Measurements from ENCODE around the gene PIGL. TPM values are rescaled to one million over a fixed set of nuclear protein-coding genes. Genes with fewer than 3 reads are reported as not detected.
"Not testable (repeated sequence)": the region's sequence is repeated elsewhere in the genome, so short reads cannot be mapped to it uniquely, and the experiment has no call there.

The PIGL gene
- total and polyA plus RNA-seq, 2 donors: 16.7 to 31.1 TPM

GRCh38 chr17:16194307-16194835 lies 22.6 kb upstream of the PIGL start:
- not testable (repeated sequence) for H3K27me3 ChIP-seq (ENCODE audit: control insufficient read depth in 2 of 2, insufficient read depth in 1 of 2, low read length in 1 of 2); H3K4me1 ChIP-seq (ENCODE audit: control insufficient read depth in 2 of 2, insufficient read depth in 2 of 2, low read length in 2 of 2); H3K9me3 ChIP-seq (ENCODE audit: control insufficient read depth in 2 of 2, insufficient read depth in 1 of 2, low read length in 1 of 2); H3K27ac ChIP-seq (ENCODE audit: low read depth in 1 of 2, low read length in 1 of 2); DNase-seq (ENCODE audit: low read depth in 6 of 9, low spot score in 9 of 9); H3K4me3 ChIP-seq (ENCODE audit: low read length in 2 of 2)
- WGBS: 94% methylated on average over 2 of the region's 2 CpGs
- H3K36me3 ChIP-seq (ENCODE audit: control insufficient read depth in 2 of 2, insufficient read depth in 2 of 2, low read length in 1 of 2): peaks cover 19 to 30% of the 10 kb centered on the region in 2 donors

GRCh38 chr17:16197276-16197675 lies 19.7 kb upstream of the PIGL start:
- 100% methylated on average over 1 of the region's 1 CpG for whole genome bisulfite sequencing
- Histone ChIP-seq H3K4me3 (ENCODE audit: low read length in 2 of 2) (no peak overlapping the region), H3K36me3 (ENCODE audit: control insufficient read depth in 2 of 2, insufficient read depth in 2 of 2, low read length in 1 of 2) (peaks cover 13 to 25% of the 10 kb centered on the region in 2 donors), H3K27ac (ENCODE audit: low read depth in 1 of 2, low read length in 1 of 2) (no peak overlapping the region), H3K27me3 (ENCODE audit: control insufficient read depth in 2 of 2, insufficient read depth in 1 of 2, low read length in 1 of 2) (no peaks in the 10 kb centered on the region), H3K9me3 (ENCODE audit: control insufficient read depth in 2 of 2, insufficient read depth in 1 of 2, low read length in 1 of 2) (no peaks in the 10 kb centered on the region), H3K4me1 (ENCODE audit: control insufficient read depth in 2 of 2, insufficient read depth in 2 of 2, low read length in 2 of 2) (no peaks in the 10 kb centered on the region)
- no peak for DNase-seq (ENCODE audit: low read depth in 6 of 9, low spot score in 9 of 9)

- no peak overlapping the region for H3K4me3 ChIP-seq (ENCODE audit: low read length in 2 of 2)
- 47% methylated on average over 6 of the region's 6 CpGs for WGBS
- H3K27ac ChIP-seq (ENCODE audit: low read depth in 1 of 2, low read length in 1 of 2): no peak overlapping the region
- no peaks in the 10 kb centered on the region for H3K9me3 ChIP-seq (ENCODE audit: control insufficient read depth in 2 of 2, insufficient read depth in 1 of 2, low read length in 1 of 2)
- H3K27me3 ChIP-seq (ENCODE audit: control insufficient read depth in 2 of 2, insufficient read depth in 1 of 2, low read length in 1 of 2): no peaks in the 10 kb centered on the region
- peaks cover 10 to 14% of the 10 kb centered on the region in 2 donors for H3K36me3 ChIP-seq (ENCODE audit: control insufficient read depth in 2 of 2, insufficient read depth in 2 of 2, low read length in 1 of 2)
- DNase-seq (ENCODE audit: low read depth in 6 of 9, low spot score in 9 of 9): no peak
- no peaks in the 10 kb centered on the region for H3K4me1 ChIP-seq (ENCODE audit: control insufficient read depth in 2 of 2, insufficient read depth in 2 of 2, low read length in 2 of 2)
Measured at GRCh38 chr17:16199093-16199492, 17.9 kb upstream of the PIGL start.

GRCh38 chr17:16201693-16202131 lies 15.3 kb upstream of the PIGL start:
- 97% methylated on average over 13 of the region's 13 CpGs for WGBS
- not testable (repeated sequence) for H3K4me1 ChIP-seq (ENCODE audit: control insufficient read depth in 2 of 2, insufficient read depth in 2 of 2, low read length in 2 of 2)

GRCh38 chr17:16202554-16203500 lies 14.2 kb upstream of the PIGL start:
- peak overlapping the region in 1 of 2 donors; percentile 11 for H3K27ac ChIP-seq (ENCODE audit: low read depth in 1 of 2, low read length in 1 of 2)
- H3K9me3 ChIP-seq (ENCODE audit: control insufficient read depth in 2 of 2, insufficient read depth in 1 of 2, low read length in 1 of 2); H3K4me1 ChIP-seq (ENCODE audit: control insufficient read depth in 2 of 2, insufficient read depth in 2 of 2, low read length in 2 of 2); DNase-seq (ENCODE audit: low read depth in 6 of 9, low spot score in 9 of 9); H3K27me3 ChIP-seq (ENCODE audit: control insufficient read depth in 2 of 2, insufficient read depth in 1 of 2, low read length in 1 of 2); H3K4me3 ChIP-seq (ENCODE audit: low read length in 2 of 2); H3K36me3 ChIP-seq (ENCODE audit: control insufficient read depth in 2 of 2, insufficient read depth in 2 of 2, low read length in 1 of 2): not testable (repeated sequence)
- 95% methylated on average over 5 of the region's 5 CpGs for WGBS

More at GRCh38 chr17:16201693-16202131, 15.3 kb upstream of the PIGL start:
- not testable (repeated sequence) for H3K27me3 ChIP-seq (ENCODE audit: control insufficient read depth in 2 of 2, insufficient read depth in 1 of 2, low read length in 1 of 2); H3K27ac ChIP-seq (ENCODE audit: low read depth in 1 of 2, low read length in 1 of 2); H3K9me3 ChIP-seq (ENCODE audit: control insufficient read depth in 2 of 2, insufficient read depth in 1 of 2, low read length in 1 of 2); DNase-seq (ENCODE audit: low read depth in 6 of 9, low spot score in 9 of 9); H3K36me3 ChIP-seq (ENCODE audit: control insufficient read depth in 2 of 2, insufficient read depth in 2 of 2, low read length in 1 of 2); H3K4me3 ChIP-seq (ENCODE audit: low read length in 2 of 2)

- H3K36me3 ChIP-seq (ENCODE audit: control insufficient read depth in 2 of 2, insufficient read depth in 2 of 2, low read length in 1 of 2); H3K27me3 ChIP-seq (ENCODE audit: control insufficient read depth in 2 of 2, insufficient read depth in 1 of 2, low read length in 1 of 2); DNase-seq (ENCODE audit: low read depth in 6 of 9, low spot score in 9 of 9); H3K4me3 ChIP-seq (ENCODE audit: low read length in 2 of 2); H3K9me3 ChIP-seq (ENCODE audit: control insufficient read depth in 2 of 2, insufficient read depth in 1 of 2, low read length in 1 of 2); H3K27ac ChIP-seq (ENCODE audit: low read depth in 1 of 2, low read length in 1 of 2); H3K4me1 ChIP-seq (ENCODE audit: control insufficient read depth in 2 of 2, insufficient read depth in 2 of 2, low read length in 2 of 2): not testable (repeated sequence)
- 99% methylated on average over 6 of the region's 6 CpGs for WGBS
Measured at GRCh38 chr17:16204763-16205162, 12.2 kb upstream of the PIGL start.

GRCh38 chr17:16211590-16211989 lies 5.4 kb upstream of the PIGL start:
- no peak overlapping the region for H3K27ac ChIP-seq (ENCODE audit: low read depth in 1 of 2, low read length in 1 of 2)

GRCh38 chr17:16212793-16213192 lies 4.2 kb upstream of the PIGL start:
- H3K27ac ChIP-seq (ENCODE audit: low read depth in 1 of 2, low read length in 1 of 2): no peak overlapping the region
- H3K27me3 ChIP-seq (ENCODE audit: control insufficient read depth in 2 of 2, insufficient read depth in 1 of 2, low read length in 1 of 2): no peaks in the 10 kb centered on the region
- H3K4me1 ChIP-seq (ENCODE audit: control insufficient read depth in 2 of 2, insufficient read depth in 2 of 2, low read length in 2 of 2): peaks cover 12 to 16% of the 10 kb centered on the region in 2 donors
- H3K36me3 ChIP-seq (ENCODE audit: control insufficient read depth in 2 of 2, insufficient read depth in 2 of 2, low read length in 1 of 2): peaks cover 0 to 3% of the 10 kb centered on the region in 2 donors
- DNase-seq (ENCODE audit: low read depth in 6 of 9, low spot score in 9 of 9): no peak
- no peaks in the 10 kb centered on the region for H3K9me3 ChIP-seq (ENCODE audit: control insufficient read depth in 2 of 2, insufficient read depth in 1 of 2, low read length in 1 of 2)
- WGBS: 97% methylated on average over 6 of the region's 6 CpGs
- H3K4me3 ChIP-seq (ENCODE audit: low read length in 2 of 2): no peak overlapping the region

More at GRCh38 chr17:16211590-16211989, 5.4 kb upstream of the PIGL start:
- Histone ChIP-seq H3K9me3 (ENCODE audit: control insufficient read depth in 2 of 2, insufficient read depth in 1 of 2, low read length in 1 of 2) (no peaks in the 10 kb centered on the region), H3K4me1 (ENCODE audit: control insufficient read depth in 2 of 2, insufficient read depth in 2 of 2, low read length in 2 of 2) (peaks cover 11 to 15% of the 10 kb centered on the region in 2 donors), H3K36me3 (ENCODE audit: control insufficient read depth in 2 of 2, insufficient read depth in 2 of 2, low read length in 1 of 2) (peaks cover 0 to 3% of the 10 kb centered on the region in 2 donors), H3K4me3 (ENCODE audit: low read length in 2 of 2) (no peak overlapping the region), H3K27me3 (ENCODE audit: control insufficient read depth in 2 of 2, insufficient read depth in 1 of 2, low read length in 1 of 2) (no peaks in the 10 kb centered on the region)
- WGBS: 94% methylated on average over 3 of the region's 3 CpGs
- DNase-seq (ENCODE audit: low read depth in 6 of 9, low spot score in 9 of 9): no peak
